ENCODE results near the gene DGKH.

The DGKH gene

GRCh38 chr13:42102961-42103865, 54.8 kb downstream of the DGKH start:
- no peaks in the 10 kb centered on the region for H3K9me3 ChIP-seq (ENCODE audit: control insufficient read depth, insufficient read depth, low read length)
- no peaks in the 10 kb centered on the region for H3F3A ChIP-seq (ENCODE audit: control insufficient read depth, insufficient read depth)
- no peaks in the 10 kb centered on the region for H3K27me3 ChIP-seq (ENCODE audit: control insufficient read depth, low read length)
- no peaks in the 10 kb centered on the region for H3K9me2 ChIP-seq (replicated peaks; ENCODE audit: control insufficient read depth, low read length)
- no peak overlapping the region for H3K4me3 ChIP-seq (ENCODE audit: low read length)
- no peaks in the 10 kb centered on the region for H3K4me1 ChIP-seq (ENCODE audit: control insufficient read depth, low read length)
- H3K4me2 ChIP-seq (ENCODE audit: low read length), result no peak overlapping the region
- H3K36me3 ChIP-seq (ENCODE audit: control insufficient read depth, low read length), result no peaks in the 10 kb centered on the region
- peaks cover 27% of the 10 kb centered on the region for H3K79me2 ChIP-seq (ENCODE audit: control insufficient read depth, low read length)
- H3K27ac ChIP-seq (ENCODE audit: low read depth, low read length), result no peak overlapping the region
- H4K20me1 ChIP-seq (ENCODE audit: control insufficient read depth, insufficient read depth, low read depth, low read length), result no peaks in the 10 kb centered on the region
- TF ChIP-seq CTCF (IDR thresholded peaks at IDR 0.05; ENCODE audit: low read depth, low read length, poor library complexity, severe bottlenecking) (no peak), EZH2phosphoT487 (IDR thresholded peaks at IDR 0.05; ENCODE audit: borderline replicate concordance, low read length) (no peak)

- Histone ChIP-seq H3K4me2 (ENCODE audit: low read length) (no peak overlapping the region), H3K4me1 (ENCODE audit: control insufficient read depth, low read length) (peaks cover 4% of the 10 kb centered on the region), H3K79me2 (ENCODE audit: control insufficient read depth, low read length) (peaks cover 25% of the 10 kb centered on the region), H3K9me3 (ENCODE audit: control insufficient read depth, insufficient read depth, low read length) (no peaks in the 10 kb centered on the region), H3F3A (ENCODE audit: control insufficient read depth, insufficient read depth) (0 out of 2 replicates have a peak, but pooled peaks cover 5% of the 10 kb centered on the region), H3K9me2 (replicated peaks; ENCODE audit: control insufficient read depth, low read length) (no peaks in the 10 kb centered on the region), H3K27me3 (ENCODE audit: control insufficient read depth, low read length) (no peaks in the 10 kb centered on the region), H3K4me3 (ENCODE audit: low read length) (no peak overlapping the region), H3K27ac (ENCODE audit: low read depth, low read length) (no peak overlapping the region), H4K20me1 (ENCODE audit: control insufficient read depth, insufficient read depth, low read depth, low read length) (peaks cover 4% of the 10 kb centered on the region), H3K36me3 (ENCODE audit: control insufficient read depth, low read length) (no peaks in the 10 kb centered on the region)
- TF ChIP-seq CTCF (IDR thresholded peaks at IDR 0.05; ENCODE audit: low read depth, low read length, poor library complexity, severe bottlenecking) (no peak), EZH2phosphoT487 (IDR thresholded peaks at IDR 0.05; ENCODE audit: borderline replicate concordance, low read length) (no peak)
These were observed 58.5 kb downstream of the DGKH start for GRCh38 chr13:42106998-42107397.

- Histone ChIP-seq H3F3A (ENCODE audit: control insufficient read depth, insufficient read depth) (0 out of 2 replicates have a peak, but pooled peaks cover 5% of the 10 kb centered on the region), H3K4me2 (ENCODE audit: low read length) (no peak overlapping the region), H3K9me3 (ENCODE audit: control insufficient read depth, insufficient read depth, low read length) (no peaks in the 10 kb centered on the region), H3K4me3 (ENCODE audit: low read length) (no peak overlapping the region), H3K27me3 (ENCODE audit: control insufficient read depth, low read length) (no peaks in the 10 kb centered on the region), H3K79me2 (ENCODE audit: control insufficient read depth, low read length) (peaks cover 21% of the 10 kb centered on the region), H3K4me1 (ENCODE audit: control insufficient read depth, low read length) (peaks cover 4% of the 10 kb centered on the region), H3K27ac (ENCODE audit: low read depth, low read length) (no peak overlapping the region), H3K9me2 (replicated peaks; ENCODE audit: control insufficient read depth, low read length) (no peaks in the 10 kb centered on the region), H3K36me3 (ENCODE audit: control insufficient read depth, low read length) (no peaks in the 10 kb centered on the region), H4K20me1 (ENCODE audit: control insufficient read depth, insufficient read depth, low read depth, low read length) (peaks cover 4% of the 10 kb centered on the region)
- TF ChIP-seq CTCF (IDR thresholded peaks at IDR 0.05; ENCODE audit: low read depth, low read length, poor library complexity, severe bottlenecking), result no peak
These were observed 59.0 kb downstream of the DGKH start for GRCh38 chr13:42107421-42107820.
